ENCODE data around the gene DOCK3.

The DOCK3 gene

DNA sequence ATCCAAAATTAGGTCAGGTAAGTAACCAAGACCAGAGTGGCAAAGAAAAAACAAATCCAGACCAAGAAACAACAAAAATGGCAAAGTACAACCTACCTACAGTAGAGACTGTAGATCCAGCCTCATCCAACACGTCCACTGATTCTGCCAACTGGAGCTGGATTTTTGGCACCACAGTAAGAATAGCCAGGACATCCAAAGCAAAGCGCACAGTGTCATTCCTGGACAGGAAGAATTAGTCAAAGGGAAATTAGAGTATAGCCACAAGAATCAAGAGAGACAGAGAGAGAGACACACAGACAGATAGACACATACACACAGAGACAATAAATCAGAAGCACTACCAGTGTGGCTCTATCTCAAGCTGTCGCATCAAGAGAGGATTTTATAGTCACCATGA lies 747.5 kb downstream of the DOCK3 start:
- no peak for DNase-seq (ENCODE audit: low spot score)

- DNase-seq (ENCODE audit: low spot score) = no peak
Measured at GRCh38 chr3:51426921-51427320, 752.2 kb downstream of the DOCK3 start.

- DNase-seq (ENCODE audit: low spot score) = no peak
Measured at GRCh38 chr3:51429138-51429537, 754.4 kb downstream of the DOCK3 start.
